ENCODE measurements around the gene PROX1.
"Not testable (repeated sequence)": the region's sequence is repeated elsewhere in the genome, so short reads cannot be mapped to it uniquely, and the experiment has no call there.

Gene PROX1

GRCh38 chr1:214075999-214076707, 88.4 kb downstream of the PROX1 start:
- no peak for DNase-seq

- no peak for DNase-seq
These were observed 88.9 kb downstream of the PROX1 start for GRCh38 chr1:214076708-214077065.

GRCh38 chr1:214078950-214079349, 91.2 kb downstream of the PROX1 start:
- no peak for DNase-seq

- no peak for DNase-seq
These were observed 97.6 kb downstream of the PROX1 start for GRCh38 chr1:214085325-214085724.

GRCh38 chr1:214086945-214087344, 99.2 kb downstream of the PROX1 start:
- no peak for DNase-seq

- not testable (repeated sequence) for DNase-seq
These were observed 101.2 kb downstream of the PROX1 start for GRCh38 chr1:214089003-214089402.
